Activated CD8-positive, alpha-beta memory T cell treated with anti-CD3 and anti-CD28 coated beads for 36 hours (primary cell): Measurements from ENCODE around the gene CORO6. TPM values are rescaled to one million over a fixed set of nuclear protein-coding genes. Genes with fewer than 3 reads are reported as not detected.

Experiments
- CTCF ChIA-PET: fragments of 350-600 bp; sonication (Branson Sonifier 250); formaldehyde crosslinking; loops from one replicate; lab custom pipeline; 2021; ENCODE audit warnings: antibody characterized with exemption; lab: Charles Lee
- POLR2A ChIA-PET: fragments of 350-600 bp; sonication (Branson Sonifier 250); formaldehyde crosslinking; loops from one replicate; lab custom pipeline; 2021; ENCODE audit warnings: antibody characterized with exemption; lab: Charles Lee
- total RNA-seq, 2 experiments: library from RNA; stranded (reverse); gene quantifications; one replicate each; pipeline ENCODE4 v1.2.3, GENCODE V29; 2021

Gene CORO6
- total RNA-seq, 2 experiments from 2014 or later: 5.5 to 6.2 TPM

DNA sequence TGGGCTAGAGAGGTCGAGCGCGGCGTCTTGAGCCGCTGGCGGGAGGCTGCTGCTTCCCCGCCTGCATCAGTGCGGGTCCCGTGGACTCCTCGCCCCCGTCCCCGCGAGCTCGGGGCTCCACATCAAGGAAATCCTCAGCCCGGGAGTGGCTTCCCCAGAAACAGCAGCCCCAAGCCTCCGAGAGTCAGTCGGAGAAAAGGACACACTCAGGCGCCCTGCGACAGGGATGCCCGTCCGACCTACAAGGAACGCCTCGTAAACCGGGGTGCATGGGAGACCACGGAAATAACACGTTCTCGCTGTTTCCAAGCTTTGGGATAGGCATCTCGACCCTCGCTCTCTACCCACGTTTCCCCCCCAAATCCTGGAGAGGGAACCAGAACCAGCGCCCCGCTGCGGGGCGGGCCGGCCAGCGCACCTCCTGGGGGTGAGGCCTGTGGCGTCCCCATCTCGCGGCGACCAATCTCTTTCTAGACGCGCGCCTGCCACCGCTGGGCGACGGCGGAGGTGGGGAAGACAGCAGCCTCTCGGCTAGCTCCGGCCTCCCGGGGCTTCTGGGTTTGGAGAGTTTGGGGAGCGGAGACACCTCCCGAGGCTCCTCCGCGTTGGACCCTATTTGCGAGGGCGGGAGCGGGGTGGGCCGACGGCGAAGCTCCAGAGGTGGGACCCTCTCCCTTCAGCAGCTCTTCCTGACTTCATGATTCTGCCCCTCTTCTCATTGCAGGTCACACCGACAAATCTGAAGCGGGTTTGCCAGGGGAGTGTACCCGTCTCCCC lies 55.0 kb downstream of the CORO6 start:
- ChIA-PET CTCF (interaction anchor here (0.5 to 6.4 kb wide), 10 partner anchors 11 to 363 kb away, joined by 3 to 45 read pairs (median 4); no protein-coding TSS in a partner anchor), POLR2A (interaction anchor here (0.6 to 2.3 kb wide), 8 partner anchors 11 to 391 kb away, joined by 3 to 11 read pairs (median 4); partner anchors contain the start of gene NUFIP2)

DNA sequence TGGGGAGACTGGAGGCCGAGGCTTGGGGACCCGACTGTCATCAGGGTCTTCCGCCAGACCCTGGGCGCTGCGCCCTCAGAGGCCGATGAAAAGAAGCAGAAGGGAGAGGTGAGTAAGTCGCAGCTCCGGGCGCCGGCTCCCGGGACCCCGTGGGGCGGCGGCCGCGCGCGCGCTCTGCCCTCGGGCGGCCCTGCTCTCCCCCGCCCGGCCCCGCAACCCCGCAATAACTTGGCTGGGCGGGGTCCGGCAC lies 55.5 kb downstream of the CORO6 start:
- CTCF ChIA-PET: interaction anchor here (0.5 to 6.4 kb wide), 9 partner anchors 12 to 364 kb away, joined by 3 to 45 read pairs (median 4); no protein-coding TSS in a partner anchor
- POLR2A ChIA-PET: interaction anchor here (1.0 to 2.3 kb wide), 8 partner anchors 10 to 273 kb away, joined by 3 to 9 read pairs (median 4); partner anchors contain the start of gene NUFIP2

DNA sequence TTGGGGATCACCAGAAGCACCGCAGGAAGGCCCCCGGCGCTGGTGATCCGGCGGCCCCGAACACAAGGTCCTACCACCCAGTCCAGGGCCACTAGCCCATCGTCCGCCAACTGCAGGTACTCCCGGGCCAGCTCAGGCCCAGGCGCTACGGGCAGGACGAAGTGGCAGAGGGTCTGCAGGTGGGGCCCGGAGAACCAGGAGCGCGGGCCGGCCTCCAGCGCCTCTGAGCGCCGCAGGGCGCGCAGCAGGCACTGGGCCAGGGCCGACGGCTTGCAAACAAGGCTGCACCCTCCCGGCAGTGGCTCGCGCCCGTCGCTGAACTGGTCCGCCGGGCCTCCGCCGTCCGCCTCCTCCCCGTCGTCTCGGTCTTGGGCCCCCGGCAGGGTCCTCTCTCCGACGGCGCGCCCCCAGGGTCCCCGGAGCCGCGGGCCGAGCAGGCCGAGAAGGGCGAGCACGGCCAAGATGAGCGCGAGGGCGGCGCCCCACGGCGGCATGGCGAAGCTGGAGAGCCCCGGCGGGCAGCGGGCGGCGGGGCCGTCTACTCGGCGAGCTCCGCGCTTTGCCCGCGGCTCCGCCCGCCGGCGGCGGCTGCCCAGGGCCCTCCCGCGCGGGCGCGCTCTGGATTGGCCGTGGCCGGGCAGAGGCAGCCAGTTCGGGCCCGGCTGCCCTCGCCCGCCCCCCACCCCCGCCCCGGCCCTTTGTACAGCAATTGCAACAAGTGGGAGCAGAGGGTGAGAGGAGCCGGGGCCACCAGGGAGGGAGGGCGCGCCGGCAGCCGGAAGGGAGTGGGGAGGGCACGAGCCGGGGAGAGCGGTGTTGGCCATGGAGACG lies 56.0 kb downstream of the CORO6 start, which contains the start of gene ABHD15:
ABHD15 (minus strand) TSS at position 565 of the 831 bp plus-strand sequence; CDS start at position 494, 71 bp downstream.
- POLR2A ChIA-PET: interaction anchor here (0.8 to 2.3 kb wide), 11 partner anchors 11 to 272 kb away, joined by 3 to 9 read pairs (median 4); partner anchors contain the start of genes ANKRD13B and NUFIP2
- CTCF ChIA-PET: interaction anchor here (0.6 to 6.4 kb wide), 12 partner anchors 11 to 365 kb away, joined by 3 to 45 read pairs (median 4); no protein-coding TSS in a partner anchor

DNA sequence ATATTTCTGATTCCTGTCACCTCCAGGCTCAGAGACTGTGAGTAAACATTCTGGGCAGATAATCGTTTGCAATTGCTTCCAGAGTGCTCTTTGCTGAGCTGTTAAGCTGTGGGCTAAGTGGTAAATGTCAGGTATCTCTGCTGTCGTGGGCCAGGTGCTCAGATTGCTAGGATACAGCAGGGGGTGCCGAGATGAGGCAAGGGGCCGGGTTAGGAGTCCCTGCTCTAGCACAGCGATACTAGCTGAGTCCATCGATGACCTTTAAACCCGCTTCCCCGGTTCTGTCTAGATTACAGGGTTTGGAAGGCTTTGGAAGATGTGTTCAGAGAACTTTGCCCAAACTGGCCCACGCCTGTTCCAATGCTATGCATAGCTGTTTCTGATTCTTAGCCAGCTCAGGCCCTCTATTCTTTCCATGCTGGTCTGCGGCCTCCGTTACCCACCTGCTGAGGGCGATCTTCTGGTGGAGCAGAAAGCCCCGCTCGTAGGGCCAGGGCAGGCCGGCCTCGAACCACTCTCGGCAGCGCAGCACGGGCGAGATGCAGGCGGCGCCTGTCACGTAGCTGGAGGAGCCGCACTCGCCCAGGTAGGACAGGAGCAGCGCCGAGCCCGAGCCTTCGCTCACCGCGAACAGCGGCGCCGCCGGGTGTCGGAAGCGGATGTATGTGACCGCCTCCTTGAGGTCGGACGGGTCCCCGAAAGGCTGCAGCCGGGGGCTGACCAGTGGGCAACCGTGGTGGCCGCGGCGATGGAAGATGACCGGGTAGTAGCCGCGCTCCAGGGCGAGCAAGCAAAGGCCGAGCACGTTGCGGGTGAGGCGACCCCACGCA lies 56.9 kb downstream of the CORO6 start:
- ChIA-PET POLR2A (interaction anchor here (0.7 to 1.3 kb wide), 6 partner anchors 11 to 271 kb away, joined by 3 to 5 read pairs (median 3); partner anchors contain the start of gene ANKRD13B), CTCF (interaction anchor here (0.6 to 6.4 kb wide), 8 partner anchors 11 to 196 kb away, joined by 3 to 45 read pairs (median 4); no protein-coding TSS in a partner anchor)

Other genes with a start within 250 kb of the CORO6 start
- gene TAOK1, start 232.5 kb downstream of the CORO6 start, total RNA-seq: 10 to 100 TPM; 34.8 to 37.0 TPM
- 10 to 100 TPM; 17.9 to 18.0 TPM for gene ABHD15, start 55.9 kb downstream of the CORO6 start, total RNA-seq
- 10 to 100 TPM; 71.7 to 73.2 TPM for gene TP53I13, start 54.2 kb downstream of the CORO6 start, total RNA-seq
- gene GIT1, start 33.3 kb downstream of the CORO6 start, total RNA-seq: 10 to 100 TPM; 76.1 to 85.2 TPM
- 10 to 100 TPM; 27.4 to 29.5 TPM for gene ANKRD13B, start 29.8 kb downstream of the CORO6 start, total RNA-seq